Hematopoietic multipotent progenitor cell treated with erythropoietin and hydrocortisone succinate and interleukin-3 and kit ligand, for 15 days (in vitro differentiated cells): Measurements from ENCODE around the gene MYH3.

Source experiments
- DNase-seq: peaks from one replicate; pipeline ENCODE4 v3.0.0-alpha.2; 2015; ENCODE audit warnings: low spot score

MYH3 gene

GRCh38 chr17:10648956-10649355 lies 8.2 kb downstream of the MYH3 start:
- peak; percentile 56 for DNase-seq

GRCh38 chr17:10648381-10648780 lies 8.7 kb downstream of the MYH3 start:
- no peak for DNase-seq

- peak; percentile 71 for DNase-seq
These were observed 10.6 kb downstream of the MYH3 start for GRCh38 chr17:10646392-10646990.

GRCh38 chr17:10640475-10640874 lies 16.6 kb downstream of the MYH3 start:
- no peak for DNase-seq

GRCh38 chr17:10638151-10638550 lies 19.0 kb downstream of the MYH3 start:
- DNase-seq: no peak

GRCh38 chr17:10635290-10635689 lies 21.8 kb downstream of the MYH3 start:
- DNase-seq: no peak

GRCh38 chr17:10633738-10634379 lies 23.2 kb downstream of the MYH3 start:
- no peak for DNase-seq

GRCh38 chr17:10631701-10632100 lies 25.4 kb downstream of the MYH3 start:
- no peak for DNase-seq

GRCh38 chr17:10631048-10631700 lies 25.9 kb downstream of the MYH3 start:
- peak; percentile 34 for DNase-seq

GRCh38 chr17:10629706-10630105 lies 27.4 kb downstream of the MYH3 start:
- DNase-seq: no peak

GRCh38 chr17:10628756-10629155 lies 28.4 kb downstream of the MYH3 start:
- peak; percentile 39 for DNase-seq

- no peak for DNase-seq
These were observed 30.7 kb downstream of the MYH3 start for GRCh38 chr17:10626390-10626789.

- DNase-seq: no peak
These were observed 32.1 kb downstream of the MYH3 start for GRCh38 chr17:10624969-10625368.

- no peak for DNase-seq
These were observed 33.3 kb downstream of the MYH3 start for GRCh38 chr17:10623737-10624338.

GRCh38 chr17:10622617-10623485 lies 34.3 kb downstream of the MYH3 start:
- no peak for DNase-seq

- no peak for DNase-seq
These were observed 35.7 kb downstream of the MYH3 start for GRCh38 chr17:10621397-10621796.

GRCh38 chr17:10620823-10621222 lies 36.3 kb downstream of the MYH3 start:
- DNase-seq: no peak

GRCh38 chr17:10618202-10618635 lies 38.9 kb downstream of the MYH3 start:
- DNase-seq: peak; percentile 58

GRCh38 chr17:10617120-10617505 lies 40.0 kb downstream of the MYH3 start:
- no peak for DNase-seq

GRCh38 chr17:10616502-10617119 lies 40.5 kb downstream of the MYH3 start:
- peak; percentile 68 for DNase-seq

GRCh38 chr17:10614536-10615155 lies 42.5 kb downstream of the MYH3 start:
- peak; percentile 12 for DNase-seq
